ENCODE measurements around the gene GGT5. TPM values are rescaled to one million over a fixed set of nuclear protein-coding genes. Genes with fewer than 3 reads are reported as not detected.
"Not testable (repeated sequence)": the region's sequence is repeated elsewhere in the genome, so short reads cannot be mapped to it uniquely, and the experiment has no call there.

GGT5 gene
- polyA plus RNA-seq, 3 donors from 2014 or later: not detected

GRCh38 chr22:24248611-24249010, 3.7 kb upstream of the GGT5 start:
- not testable (repeated sequence) for H3K4me3 Mint-ChIP-seq; H3K9me3 Mint-ChIP-seq; H3K27ac Mint-ChIP-seq; H3K27me3 Mint-ChIP-seq (ENCODE audit: low read depth in 3 of 3); H3K4me1 Mint-ChIP-seq; DNase-seq; H3K36me3 Mint-ChIP-seq

GRCh38 chr22:24247564-24248344, 2.9 kb upstream of the GGT5 start:
- Mint-ChIP-seq H3K27me3 (ENCODE audit: low read depth in 3 of 3) (peaks cover 0 to 3% (median 3%) of the 10 kb centered on the region in 3 donors), H3K4me3 (no peak overlapping the region), H3K27ac (no peak overlapping the region), H3K4me1 (peaks cover 16% of the 10 kb centered on the region in 2 donors), H3K36me3 (no peaks in the 10 kb centered on the region), H3K9me3 (no peaks in the 10 kb centered on the region)
- peak; percentile 20 to 43 (median 35) for DNase-seq

DNA sequence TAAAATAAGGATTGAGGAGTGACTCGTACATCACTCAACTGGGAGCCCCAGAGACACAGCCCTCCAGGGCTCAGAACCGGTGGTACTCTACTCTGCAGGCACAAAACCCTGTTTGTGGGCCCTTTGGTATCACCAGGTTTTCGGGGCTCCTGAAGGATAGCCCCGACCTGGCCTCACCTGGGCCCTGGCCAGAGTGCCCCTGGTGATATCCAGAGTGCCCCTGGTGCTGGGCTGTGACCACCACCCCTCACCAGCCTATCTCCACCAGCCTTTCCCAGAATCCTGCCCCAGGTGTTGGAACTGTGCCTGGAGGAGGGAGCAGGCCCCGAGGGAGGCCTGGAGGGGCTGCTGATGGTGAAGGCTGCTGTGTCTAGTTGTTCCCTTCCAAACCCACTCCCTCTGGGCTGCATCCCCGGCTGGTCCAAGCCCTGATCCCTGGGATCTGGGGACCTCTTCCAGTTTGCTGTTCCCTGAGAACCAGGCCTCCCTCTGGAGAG, 2.2 kb upstream of the GGT5 start:
- Mint-ChIP-seq H3K36me3 (no peaks in the 10 kb centered on the region), H3K4me1 (peaks cover 23% of the 10 kb centered on the region in 2 donors), H3K9me3 (no peaks in the 10 kb centered on the region), H3K27me3 (ENCODE audit: low read depth in 3 of 3) (peaks cover 0 to 3% (median 3%) of the 10 kb centered on the region in 3 donors), H3K27ac (no peak overlapping the region), H3K4me3 (no peak overlapping the region)
- no peak for DNase-seq

DNA sequence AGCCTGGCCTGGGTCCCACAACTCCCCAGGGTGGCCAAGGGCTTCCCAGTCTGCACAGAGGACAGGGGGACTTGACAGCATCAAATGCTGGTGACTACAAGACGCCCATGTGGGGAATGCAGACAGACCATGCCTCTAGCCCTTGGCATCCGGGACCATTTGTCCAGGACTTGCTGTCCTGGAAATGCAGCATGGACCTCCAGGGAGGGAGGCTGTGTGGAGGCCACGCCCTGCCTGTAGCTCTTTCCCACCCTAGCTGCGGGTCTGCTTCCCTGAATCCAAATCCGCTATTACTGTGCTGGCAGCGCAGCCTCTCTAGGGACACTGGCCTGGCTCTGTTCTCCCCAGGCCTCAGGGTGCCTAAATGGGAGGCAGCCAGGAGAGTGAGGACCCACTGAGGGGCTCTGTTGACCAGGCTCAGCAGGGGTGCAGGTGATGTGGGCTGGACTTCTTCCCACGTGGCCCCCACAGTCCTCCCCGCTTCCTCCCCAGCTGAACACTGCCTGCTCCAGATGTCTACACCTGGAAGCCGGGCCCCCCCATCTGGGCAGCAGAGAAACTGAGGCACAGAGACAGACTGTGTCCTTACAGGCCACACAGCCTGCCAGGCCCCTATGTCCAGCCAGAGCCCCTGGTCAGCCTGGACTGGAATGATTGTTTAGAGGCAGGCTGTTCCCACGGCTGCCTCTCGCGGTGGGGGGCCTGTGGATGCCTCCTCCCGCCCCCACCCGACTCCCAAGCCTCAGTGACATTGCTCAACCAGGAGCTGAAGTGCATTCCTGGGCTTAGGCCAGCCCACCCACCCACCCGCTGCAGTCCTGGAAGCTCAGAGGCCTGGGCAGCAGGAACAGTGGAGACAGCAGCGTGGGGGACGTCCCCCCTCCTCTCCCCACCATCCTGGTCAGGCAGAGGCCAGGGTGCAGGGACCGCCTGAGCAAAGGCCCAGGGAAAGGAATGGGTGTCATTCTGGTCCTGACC, 991 bp upstream of the GGT5 start:
- not testable (repeated sequence) for H3K4me3 Mint-ChIP-seq; DNase-seq; H3K36me3 Mint-ChIP-seq; H3K9me3 Mint-ChIP-seq; H3K27ac Mint-ChIP-seq; H3K27me3 Mint-ChIP-seq (ENCODE audit: low read depth in 3 of 3)
- peaks cover 25 to 28% of the 10 kb centered on the region in 2 donors for H3K4me1 Mint-ChIP-seq

DNA sequence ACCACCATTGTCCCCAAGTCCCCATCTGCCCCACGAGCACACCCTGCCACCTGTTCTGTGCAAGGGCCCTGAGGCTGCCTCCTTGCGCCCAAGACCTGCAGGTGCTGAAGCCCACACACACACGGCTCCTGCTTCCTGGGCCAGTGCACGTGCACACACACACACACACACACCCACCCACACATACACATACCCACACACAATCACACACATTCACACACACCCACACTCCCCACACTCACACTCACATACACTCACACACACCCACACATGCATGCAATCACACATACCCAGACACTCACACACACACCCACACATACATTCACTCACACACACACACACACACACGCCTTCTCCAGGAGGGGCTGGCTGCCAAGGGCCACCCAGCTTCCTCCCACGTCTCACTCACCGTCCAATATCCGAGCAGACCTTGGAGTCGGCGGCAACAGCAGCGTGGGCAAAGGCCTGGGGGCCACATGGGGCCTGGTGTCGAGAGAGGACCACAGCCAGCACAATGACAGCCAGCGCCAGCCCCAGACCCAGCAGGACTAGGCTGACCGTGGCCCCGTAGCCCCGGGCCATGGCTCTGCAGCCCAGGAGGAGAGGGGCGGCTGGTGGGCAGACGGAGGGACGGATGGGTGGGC, 616 bp downstream of the GGT5 start:
- peaks cover 0 to 3% (median 3%) of the 10 kb centered on the region in 3 donors for H3K27me3 Mint-ChIP-seq (ENCODE audit: low read depth in 3 of 3)
- DNase-seq: no peak
- peak overlapping the region in 4 of 5 donors; percentile 7 to 32 (median 22) for H3K4me3 Mint-ChIP-seq
- H3K27ac Mint-ChIP-seq: peak overlapping the region in 3 of 6 donors; percentile 40 to 52 (median 43)
- peaks cover 25 to 28% of the 10 kb centered on the region in 2 donors for H3K4me1 Mint-ChIP-seq
- H3K9me3 Mint-ChIP-seq: no peaks in the 10 kb centered on the region
- H3K36me3 Mint-ChIP-seq: no peaks in the 10 kb centered on the region

DNA sequence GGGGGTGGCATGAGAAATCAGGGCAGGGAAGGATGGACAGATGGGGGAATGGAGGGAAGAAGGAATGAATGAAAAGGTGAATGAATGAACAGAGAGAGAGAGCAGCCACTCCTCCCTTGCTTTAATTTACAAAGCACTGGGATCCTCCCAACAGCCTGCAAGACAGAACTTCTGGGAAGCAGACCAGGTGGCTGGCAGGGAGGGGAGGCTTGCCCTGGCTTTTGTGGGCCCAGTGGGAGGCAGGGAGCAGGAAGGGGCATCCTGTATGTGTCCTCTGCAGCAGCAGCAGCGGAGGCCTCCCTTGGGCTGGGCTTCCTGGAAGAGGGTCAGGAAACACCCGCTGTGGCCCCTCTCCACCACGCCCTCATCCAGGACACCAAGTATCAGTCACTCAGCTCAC, 1.5 kb downstream of the GGT5 start:
- not testable (repeated sequence) for H3K36me3 Mint-ChIP-seq; H3K27me3 Mint-ChIP-seq (ENCODE audit: low read depth in 3 of 3)

GRCh38 chr22:24240985-24241692, 3.7 kb downstream of the GGT5 start:
- not testable (repeated sequence) for H3K9me3 Mint-ChIP-seq; H3K36me3 Mint-ChIP-seq; H3K4me3 Mint-ChIP-seq; H3K27me3 Mint-ChIP-seq (ENCODE audit: low read depth in 3 of 3); DNase-seq
- Mint-ChIP-seq H3K27ac (peak overlapping the region in 2 of 6 donors; percentile 40 to 51), H3K4me1 (peaks cover 25 to 28% of the 10 kb centered on the region in 2 donors)

More for the DNA sequence above, 1.5 kb downstream of the GGT5 start:
- H3K4me3 Mint-ChIP-seq: peak overlapping the region in 2 of 5 donors; percentile 69 to 76
- H3K9me3 Mint-ChIP-seq, DNase-seq, H3K27ac Mint-ChIP-seq: not testable (repeated sequence)
- peaks cover 25 to 28% of the 10 kb centered on the region in 2 donors for H3K4me1 Mint-ChIP-seq

GRCh38 chr22:24240381-24240780, 4.5 kb downstream of the GGT5 start:
- peaks cover 25 to 28% of the 10 kb centered on the region in 2 donors for H3K4me1 Mint-ChIP-seq
- no peak overlapping the region for H3K27ac Mint-ChIP-seq
- no peak overlapping the region for H3K4me3 Mint-ChIP-seq

DNA sequence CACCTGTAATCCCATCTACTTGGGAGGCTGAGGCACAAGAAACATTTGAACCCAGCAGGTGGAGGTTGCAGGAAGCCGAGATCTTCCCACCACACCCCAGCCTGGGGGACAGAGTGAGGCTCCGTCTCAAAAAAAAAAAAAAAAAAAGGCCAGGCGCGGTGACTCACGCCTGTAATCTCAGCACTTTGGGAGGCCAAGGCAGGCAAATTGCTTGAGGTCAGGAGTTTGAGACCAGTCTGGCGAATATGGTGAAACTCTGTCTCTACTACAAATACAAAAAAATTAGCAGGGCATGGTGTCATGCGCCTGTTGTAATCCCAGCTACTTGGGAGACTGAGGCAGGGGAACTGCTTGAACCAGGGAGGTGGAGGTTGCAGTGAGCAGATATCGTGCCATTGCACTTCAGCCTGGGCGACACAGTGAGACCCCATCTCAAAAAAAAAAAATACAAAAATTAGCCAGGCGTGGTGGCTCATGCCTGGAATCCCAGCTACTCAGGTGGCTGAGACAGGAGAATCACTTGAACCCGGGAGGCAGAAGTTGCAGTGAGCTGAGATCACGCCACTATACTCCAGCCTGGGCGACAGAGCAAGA, 6.7 kb downstream of the GGT5 start:
- not testable (repeated sequence) for H3K27me3 Mint-ChIP-seq (ENCODE audit: low read depth in 3 of 3); DNase-seq; H3K36me3 Mint-ChIP-seq; H3K4me3 Mint-ChIP-seq; H3K27ac Mint-ChIP-seq; H3K9me3 Mint-ChIP-seq
- peaks cover 13 to 16% of the 10 kb centered on the region in 2 donors for H3K4me1 Mint-ChIP-seq

More at GRCh38 chr22:24240381-24240780, 4.5 kb downstream of the GGT5 start:
- no peaks in the 10 kb centered on the region for H3K36me3 Mint-ChIP-seq
- peaks cover 0 to 4% (median 3%) of the 10 kb centered on the region in 3 donors for H3K27me3 Mint-ChIP-seq (ENCODE audit: low read depth in 3 of 3)
- H3K9me3 Mint-ChIP-seq: no peaks in the 10 kb centered on the region
- DNase-seq: no peak

GRCh38 chr22:24236656-24237055, 8.2 kb downstream of the GGT5 start:
- H3K9me3 Mint-ChIP-seq: no peaks in the 10 kb centered on the region
- H3K4me1 Mint-ChIP-seq: peaks cover 0 to 4% of the 10 kb centered on the region in 2 donors
- peaks cover 0 to 2% (median 0%) of the 10 kb centered on the region in 3 donors for H3K27me3 Mint-ChIP-seq (ENCODE audit: low read depth in 3 of 3)
- H3K36me3 Mint-ChIP-seq: no peaks in the 10 kb centered on the region
- no peak for DNase-seq
- no peak overlapping the region for H3K4me3 Mint-ChIP-seq
- H3K27ac Mint-ChIP-seq: no peak overlapping the region

GRCh38 chr22:24235315-24235714, 9.6 kb downstream of the GGT5 start:
- no peak overlapping the region for H3K27ac Mint-ChIP-seq
- H3K36me3 Mint-ChIP-seq: no peaks in the 10 kb centered on the region
- no peak for DNase-seq
- peaks cover 0 to 2% (median 0%) of the 10 kb centered on the region in 3 donors for H3K27me3 Mint-ChIP-seq (ENCODE audit: low read depth in 3 of 3)
- no peak overlapping the region for H3K4me3 Mint-ChIP-seq
- H3K4me1 Mint-ChIP-seq: peaks cover 0 to 1% of the 10 kb centered on the region in 2 donors
- H3K9me3 Mint-ChIP-seq: no peaks in the 10 kb centered on the region

GRCh38 chr22:24233816-24234215, 11.1 kb downstream of the GGT5 start:
- no peak overlapping the region for H3K27ac Mint-ChIP-seq
- no peaks in the 10 kb centered on the region for H3K9me3 Mint-ChIP-seq

More at GRCh38 chr22:24233816-24234215, 11.1 kb downstream of the GGT5 start:
- H3K4me3 Mint-ChIP-seq: no peak overlapping the region
- H3K27me3 Mint-ChIP-seq (ENCODE audit: low read depth in 3 of 3): peaks cover 0 to 2% (median 0%) of the 10 kb centered on the region in 3 donors
- H3K36me3 Mint-ChIP-seq: no peaks in the 10 kb centered on the region
- H3K4me1 Mint-ChIP-seq: peaks cover 0 to 1% of the 10 kb centered on the region in 2 donors
- DNase-seq: no peak
